CD1c-positive myeloid dendritic cell (primary cell): ENCODE results near the gene MARS1.
"Not testable (repeated sequence)": the region's sequence is repeated elsewhere in the genome, so short reads cannot be mapped to it uniquely, and the experiment has no call there.

Source experiments
- DNase-seq: peaks from one replicate; pipeline ENCODE4 v3.0.0-alpha.2; 2016; ENCODE audit errors: extremely low spot score

MARS1 gene

DNA sequence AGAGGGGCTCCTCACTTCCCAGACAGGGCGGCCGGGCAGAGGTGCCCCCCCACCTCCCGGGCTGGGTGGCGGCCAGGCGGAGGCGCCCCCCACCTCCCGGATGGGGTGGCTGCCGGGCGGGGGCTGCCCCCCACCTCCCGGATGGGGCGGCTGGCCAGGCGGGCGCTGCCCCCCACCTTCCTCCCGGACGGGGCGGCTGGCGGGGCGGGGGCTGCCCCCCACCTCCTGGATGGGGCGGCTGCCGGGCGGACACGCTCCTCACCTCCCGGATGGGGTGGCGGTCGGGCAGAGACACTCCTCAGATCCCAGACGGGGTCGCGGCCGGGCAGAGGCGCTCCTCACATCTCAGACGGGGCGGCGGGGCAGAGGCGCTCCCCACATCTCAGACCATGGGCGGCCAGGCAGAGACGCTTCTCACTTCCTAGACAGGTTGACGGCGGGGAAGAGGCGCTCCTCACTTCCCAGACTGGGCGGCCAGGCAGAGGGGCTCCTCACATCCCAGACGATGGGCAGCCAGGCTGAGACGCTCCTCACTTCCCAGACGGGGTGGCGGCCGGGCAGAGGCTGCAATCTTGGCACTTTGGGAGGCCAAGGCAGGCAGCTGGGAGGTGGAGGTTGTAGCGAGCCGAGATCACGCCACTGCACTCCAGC, 7.3 kb downstream of the MARS1 start:
- not testable (repeated sequence) for DNase-seq

DNA sequence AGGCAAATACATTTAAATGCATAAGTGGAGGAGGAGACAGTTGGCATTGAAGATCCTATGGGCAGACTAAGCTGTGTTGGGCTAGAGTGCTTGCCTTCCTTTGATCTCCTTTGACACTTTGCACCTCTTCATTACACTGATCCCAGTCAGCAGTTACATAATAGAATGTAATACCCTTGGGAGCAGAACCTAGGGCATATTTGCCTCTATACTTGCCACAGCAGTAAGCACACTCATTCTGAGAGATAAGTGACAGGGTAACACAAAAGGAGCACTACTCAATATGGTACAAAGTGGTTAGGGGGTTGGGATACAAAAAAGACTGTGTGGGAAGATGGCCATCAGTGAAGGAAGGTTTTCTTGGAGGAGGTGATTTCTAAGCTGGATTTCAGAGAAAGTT, 9.0 kb downstream of the MARS1 start:
- no peak for DNase-seq

DNA sequence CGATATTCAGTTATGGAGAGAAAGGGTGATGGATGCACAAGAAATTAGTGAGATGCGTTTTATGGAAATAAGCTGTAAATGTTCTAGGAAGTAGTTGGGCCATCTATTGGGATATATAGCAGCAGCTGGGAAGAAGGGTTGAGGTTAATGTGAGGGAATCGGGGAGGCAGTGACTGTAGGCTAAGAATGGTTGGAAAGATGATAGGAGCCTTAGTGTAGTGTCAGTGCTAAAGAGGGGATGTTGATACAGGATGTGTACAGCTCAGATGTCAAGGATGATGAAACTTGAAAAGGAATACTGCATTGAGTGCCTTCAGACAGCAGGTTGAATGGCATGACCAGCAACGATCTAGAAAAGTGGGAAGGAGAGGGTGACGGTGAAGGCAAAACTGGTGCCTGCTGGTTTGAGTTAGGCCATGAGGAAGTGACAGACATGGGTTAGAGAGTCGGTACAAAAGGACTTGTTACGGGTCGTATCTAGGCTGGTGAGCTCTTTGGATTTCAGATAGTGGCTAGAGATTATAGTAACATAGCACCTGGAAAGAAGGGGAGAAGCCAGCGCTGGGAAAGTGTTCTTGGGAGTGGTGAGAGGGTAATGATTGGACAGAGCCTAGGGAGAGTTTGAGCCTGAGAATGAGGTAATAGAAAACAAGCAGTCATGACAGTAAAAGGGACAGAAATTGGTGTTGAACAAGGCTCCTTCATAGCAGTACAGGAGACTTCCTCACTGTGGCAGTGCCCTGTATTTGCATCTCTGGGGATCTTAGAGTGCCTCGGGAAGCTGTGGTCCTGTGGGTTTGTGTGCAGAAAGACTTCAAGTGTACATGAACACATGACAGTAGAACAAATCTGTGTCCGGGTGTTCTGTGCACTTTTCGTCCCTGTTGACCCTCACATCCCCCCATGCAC, 9.6 kb downstream of the MARS1 start:
- no peak for DNase-seq

DNA sequence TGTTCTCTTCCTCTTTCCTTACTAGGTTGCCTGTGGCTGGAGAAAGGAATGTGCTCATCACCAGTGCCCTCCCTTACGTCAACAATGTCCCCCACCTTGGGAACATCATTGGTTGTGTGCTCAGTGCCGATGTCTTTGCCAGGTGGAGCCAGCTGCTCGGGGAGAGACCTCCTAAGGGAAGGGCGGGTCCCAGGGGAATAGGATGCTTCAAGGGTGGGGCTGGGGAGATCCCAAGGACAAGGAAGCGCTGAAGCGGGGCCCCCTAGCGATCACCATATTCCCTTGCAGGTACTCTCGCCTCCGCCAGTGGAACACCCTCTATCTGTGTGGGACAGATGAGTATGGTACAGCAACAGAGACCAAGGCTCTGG, 10.2 kb downstream of the MARS1 start:
- no peak for DNase-seq

DNA sequence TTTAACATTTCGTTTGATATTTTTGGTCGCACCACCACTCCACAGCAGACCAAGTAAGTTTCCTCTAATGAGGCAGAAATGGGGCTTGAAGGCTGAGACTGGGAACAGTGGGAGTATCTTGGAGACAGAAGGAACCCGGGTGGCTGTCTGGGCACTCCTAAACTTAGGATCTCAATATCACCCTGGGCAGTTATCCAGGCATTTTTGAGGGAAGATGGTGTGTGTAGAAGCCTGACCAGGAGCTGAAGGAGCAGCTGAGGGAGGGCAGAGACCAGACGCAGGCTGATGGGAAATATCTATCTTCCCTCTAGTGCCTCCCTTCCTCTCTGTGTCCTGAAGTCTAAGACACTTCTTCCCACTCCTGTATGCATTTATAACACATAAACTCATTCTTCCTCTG, 10.7 kb downstream of the MARS1 start:
- DNase-seq = no peak

DNA sequence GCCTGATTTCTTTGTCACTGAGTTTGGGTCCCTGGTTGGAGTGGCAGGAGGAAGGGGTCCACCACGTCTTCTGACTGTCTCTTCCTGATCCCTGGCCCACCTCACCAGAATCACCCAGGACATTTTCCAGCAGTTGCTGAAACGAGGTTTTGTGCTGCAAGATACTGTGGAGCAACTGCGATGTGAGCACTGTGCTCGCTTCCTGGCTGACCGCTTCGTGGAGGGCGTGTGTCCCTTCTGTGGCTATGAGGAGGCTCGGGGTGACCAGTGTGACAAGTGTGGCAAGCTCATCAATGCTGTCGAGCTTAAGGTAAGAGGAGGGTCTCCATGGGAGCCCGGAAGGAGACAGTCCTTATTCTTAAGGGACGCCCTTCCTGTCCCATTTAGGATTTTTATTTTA, 12.3 kb downstream of the MARS1 start:
- no peak for DNase-seq

DNA sequence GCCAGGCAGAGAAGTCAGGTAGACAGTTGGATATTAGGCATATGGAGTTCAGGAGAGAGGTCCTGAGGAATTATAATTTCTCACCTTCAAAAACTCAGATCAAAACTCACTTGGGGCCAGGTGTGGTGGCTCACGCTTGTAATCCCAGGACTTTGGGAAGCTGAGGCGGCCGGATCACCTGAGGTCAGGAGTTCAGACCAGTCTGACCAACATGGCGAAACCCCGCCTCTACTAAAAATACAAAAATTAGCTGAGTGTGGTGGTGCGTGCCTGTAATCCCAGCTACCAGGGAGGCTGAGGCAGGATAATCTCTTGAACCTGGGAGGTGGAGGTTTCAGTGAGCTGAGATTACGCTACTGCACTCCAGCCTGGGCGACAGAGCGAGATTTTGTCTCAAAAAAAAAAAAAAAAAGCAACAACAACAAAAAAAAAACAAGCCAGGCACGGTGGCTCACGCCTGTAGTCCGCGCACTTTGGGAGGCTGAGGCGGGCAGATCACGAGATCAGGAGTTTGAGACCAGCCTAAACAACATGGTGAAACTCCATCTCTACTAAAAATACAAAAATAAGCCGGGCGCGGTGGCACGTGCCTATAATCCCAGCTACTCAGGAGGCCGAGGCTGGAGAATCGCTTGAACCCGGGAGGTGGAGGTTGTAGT, 14.6 kb downstream of the MARS1 start:
- not testable (repeated sequence) for DNase-seq

DNA sequence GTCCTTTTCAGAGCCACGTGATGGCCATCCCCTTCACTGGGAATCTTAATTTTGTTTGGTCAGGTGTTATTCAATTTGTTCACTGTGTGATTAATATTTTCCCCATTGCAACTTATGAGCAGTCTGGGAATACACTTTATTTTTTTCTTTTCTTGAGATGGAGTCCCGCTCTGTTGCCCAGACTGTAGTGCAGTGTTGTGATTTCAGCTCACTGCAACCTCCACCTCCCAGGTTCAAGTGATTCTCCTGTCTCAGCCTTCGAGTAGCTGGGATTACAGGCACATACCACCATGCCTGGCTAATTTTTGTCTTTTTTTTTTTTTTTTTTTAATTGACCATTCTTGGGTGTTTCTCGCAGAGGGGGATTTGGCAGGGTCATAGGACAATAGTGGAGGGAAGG, 18.7 kb downstream of the MARS1 start:
- not testable (repeated sequence) for DNase-seq

DNA sequence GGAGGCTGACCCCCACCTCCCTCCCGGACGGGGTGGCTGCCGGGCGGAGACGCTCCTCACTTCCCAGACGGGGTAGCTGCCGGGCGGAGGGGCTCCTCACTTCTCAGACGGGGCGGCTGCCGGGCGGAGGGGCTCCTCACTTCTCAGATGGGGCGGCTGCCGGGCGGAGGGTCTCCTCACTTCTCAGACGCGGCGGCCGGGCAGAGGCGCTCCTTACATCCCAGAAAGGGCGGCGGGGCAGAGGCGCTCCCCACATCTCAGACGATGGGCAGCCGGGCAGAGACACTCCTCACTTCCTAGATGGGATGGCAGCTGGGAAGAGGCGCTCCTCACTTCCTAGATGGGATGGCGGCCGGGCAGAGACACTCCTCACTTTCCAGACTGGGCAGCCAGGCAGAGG, 19.9 kb downstream of the MARS1 start:
- not testable (repeated sequence) for DNase-seq

DNA sequence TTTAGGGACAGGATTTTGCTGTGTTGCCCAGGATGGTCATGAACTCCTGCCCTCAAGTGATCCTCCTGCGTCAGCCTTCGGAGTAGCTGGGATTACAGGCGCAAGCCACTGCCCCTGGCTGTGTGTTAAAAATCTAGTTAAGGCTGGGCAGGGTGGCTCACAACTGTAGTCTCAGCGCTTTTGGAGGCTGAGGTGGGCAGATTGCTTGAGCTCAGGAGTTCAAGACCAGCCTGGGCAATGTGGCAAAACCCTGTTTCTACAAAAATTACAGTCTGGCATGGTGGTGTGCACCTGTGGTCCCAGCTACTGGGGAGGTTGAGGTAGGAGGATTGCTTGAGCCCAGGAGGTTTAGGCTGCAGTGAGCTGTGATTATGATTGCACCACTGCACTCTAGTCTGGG, 23.3 kb downstream of the MARS1 start:
- DNase-seq = no peak

DNA sequence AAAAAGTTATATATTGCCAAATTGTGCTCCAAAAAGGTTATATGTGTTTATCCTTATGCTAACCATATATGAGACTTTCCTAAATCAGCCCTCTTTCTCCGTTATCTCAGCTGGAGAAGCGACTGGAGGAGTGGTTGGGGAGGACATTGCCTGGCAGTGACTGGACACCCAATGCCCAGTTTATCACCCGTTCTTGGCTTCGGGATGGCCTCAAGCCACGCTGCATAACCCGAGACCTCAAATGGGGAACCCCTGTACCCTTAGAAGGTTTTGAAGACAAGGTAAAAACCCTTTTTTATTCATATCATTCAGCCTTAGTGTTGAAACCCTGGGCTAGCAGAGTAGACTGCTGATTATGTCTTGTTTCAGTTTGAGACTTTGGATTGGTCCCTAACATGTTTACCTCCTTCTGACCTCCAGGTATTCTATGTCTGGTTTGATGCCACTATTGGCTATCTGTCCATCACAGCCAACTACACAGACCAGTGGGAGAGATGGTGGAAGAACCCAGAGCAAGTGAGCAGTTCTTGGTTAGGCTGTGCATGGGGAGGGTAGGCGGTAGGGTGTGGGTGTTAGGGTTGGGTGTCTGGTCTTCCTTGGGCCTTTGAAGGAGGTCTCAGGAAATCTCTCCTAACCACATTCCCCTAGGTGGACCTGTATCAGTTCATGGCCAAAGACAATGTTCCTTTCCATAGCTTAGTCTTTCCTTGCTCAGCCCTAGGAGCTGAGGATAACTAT, 23.9 kb downstream of the MARS1 start:
- no peak for DNase-seq

DNA sequence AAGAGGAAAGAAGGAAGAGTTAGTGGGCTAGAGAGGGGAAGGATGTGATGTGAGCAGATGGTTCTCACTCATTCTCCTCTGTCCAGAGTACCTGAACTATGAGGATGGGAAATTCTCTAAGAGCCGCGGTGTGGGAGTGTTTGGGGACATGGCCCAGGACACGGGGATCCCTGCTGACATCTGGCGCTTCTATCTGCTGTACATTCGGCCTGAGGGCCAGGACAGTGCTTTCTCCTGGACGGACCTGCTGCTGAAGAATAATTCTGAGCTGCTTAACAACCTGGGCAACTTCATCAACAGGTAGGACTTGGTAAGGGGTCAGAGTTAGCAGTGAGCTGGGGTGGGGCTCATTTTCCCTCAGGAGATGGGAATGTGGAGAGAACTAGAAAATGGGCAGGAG, 24.8 kb downstream of the MARS1 start:
- no peak for DNase-seq

DNA sequence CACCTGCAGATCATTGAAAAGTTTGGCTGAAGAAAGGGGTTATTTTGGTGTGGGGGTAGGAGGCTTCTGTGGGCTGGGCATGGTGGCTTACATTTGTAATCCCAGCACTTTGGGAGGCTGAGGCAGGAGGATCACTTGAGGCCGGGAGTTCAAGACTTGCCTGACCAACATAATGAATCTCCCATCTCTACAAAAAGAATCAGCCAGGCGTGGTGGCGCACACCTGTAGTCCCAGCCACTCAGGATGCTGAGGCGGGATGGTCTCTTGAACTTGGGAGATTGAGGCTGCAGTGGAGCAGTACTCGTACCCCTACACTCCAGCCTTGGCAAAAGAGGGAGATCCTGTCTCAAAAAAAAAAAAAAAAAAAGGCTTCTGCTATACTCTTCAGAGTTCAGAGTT, 25.4 kb downstream of the MARS1 start:
- no peak for DNase-seq

DNA sequence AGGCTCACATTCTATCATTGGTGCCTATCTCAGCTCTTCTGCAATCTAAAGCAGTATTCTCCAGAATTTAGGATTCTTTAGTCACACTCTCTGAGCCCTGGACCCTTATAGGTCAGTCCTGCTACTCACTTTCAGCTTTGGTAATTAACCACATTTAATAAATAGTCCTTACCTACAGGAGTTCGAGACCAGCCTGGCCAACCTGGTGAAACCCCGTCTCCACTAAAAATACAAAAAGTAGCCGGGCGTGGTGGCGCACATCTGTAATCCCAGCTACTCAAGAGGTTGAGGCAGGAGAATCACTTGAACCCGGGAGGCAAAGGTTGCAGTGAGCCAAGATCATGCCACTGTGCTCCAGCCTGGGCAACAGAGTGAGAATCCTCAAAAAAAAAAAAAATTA, 25.8 kb downstream of the MARS1 start:
- DNase-seq = not testable (repeated sequence)

DNA sequence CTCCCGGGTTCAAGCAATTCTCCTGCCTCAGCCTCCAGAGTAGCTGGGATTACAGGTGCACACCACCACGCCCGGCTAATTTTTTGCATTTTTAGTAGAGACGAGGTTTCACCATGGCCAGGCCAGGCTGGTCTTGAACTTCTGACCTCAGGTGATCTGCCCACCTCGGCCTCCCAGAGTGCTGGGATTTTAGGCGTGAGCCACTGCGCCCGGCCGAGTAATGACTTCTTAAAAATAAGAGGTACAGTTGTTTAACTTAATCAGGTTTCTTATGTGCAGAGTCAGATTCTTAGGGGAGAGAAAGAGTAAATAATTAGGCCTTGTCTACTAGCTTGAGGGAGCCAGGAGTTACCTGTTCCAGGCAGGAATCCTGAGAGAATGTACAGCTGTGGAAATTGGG, 26.4 kb downstream of the MARS1 start:
- not testable (repeated sequence) for DNase-seq

DNA sequence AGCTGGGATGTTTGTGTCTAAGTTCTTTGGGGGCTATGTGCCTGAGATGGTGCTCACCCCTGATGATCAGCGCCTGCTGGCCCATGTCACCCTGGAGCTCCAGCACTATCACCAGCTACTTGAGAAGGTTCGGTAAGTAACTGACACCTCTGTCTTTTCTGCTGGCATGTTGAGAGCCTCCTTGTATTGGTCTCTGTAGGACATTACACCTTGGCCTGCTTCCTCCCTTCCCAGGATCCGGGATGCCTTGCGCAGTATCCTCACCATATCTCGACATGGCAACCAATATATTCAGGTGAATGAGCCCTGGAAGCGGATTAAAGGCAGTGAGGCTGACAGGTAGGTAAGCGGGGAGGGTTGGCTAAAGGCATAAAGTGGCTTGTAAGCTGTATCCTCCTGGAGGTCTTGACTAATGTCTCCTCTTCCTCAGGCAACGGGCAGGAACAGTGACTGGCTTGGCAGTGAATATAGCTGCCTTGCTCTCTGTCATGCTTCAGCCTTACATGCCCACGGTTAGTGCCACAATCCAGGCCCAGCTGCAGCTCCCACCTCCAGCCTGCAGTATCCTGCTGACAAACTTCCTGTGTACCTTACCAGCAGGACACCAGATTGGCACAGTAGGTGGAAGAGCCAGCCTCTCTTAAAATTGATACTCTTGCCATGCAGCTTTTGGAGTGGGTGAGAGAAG, 27.0 kb downstream of the MARS1 start:
- DNase-seq = no peak

DNA sequence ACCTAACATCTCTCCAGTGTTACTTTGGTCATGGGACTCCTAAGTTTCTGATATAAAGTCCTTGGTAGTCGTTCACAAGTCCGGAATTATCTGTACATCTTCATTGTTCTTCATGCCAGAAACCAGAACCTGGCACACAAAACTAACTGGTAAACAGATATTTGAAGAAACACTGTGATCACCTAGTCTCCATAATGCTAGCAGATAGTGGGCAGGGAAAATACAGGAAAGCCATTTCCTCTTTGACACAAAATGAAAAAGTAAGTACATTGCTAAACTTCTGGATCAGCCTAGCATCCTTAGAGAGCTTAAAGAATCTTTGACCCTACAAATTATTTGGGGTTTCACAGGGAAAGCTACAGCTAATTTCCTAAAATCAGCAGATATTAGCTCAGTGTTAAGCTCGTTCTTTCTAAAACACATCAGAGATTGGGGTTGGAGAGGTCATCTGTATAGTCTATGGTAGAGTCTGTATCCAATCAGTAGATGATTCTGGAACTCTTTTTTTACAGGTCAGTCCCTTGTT, 27.6 kb downstream of the MARS1 start:
- no peak for DNase-seq

DNA sequence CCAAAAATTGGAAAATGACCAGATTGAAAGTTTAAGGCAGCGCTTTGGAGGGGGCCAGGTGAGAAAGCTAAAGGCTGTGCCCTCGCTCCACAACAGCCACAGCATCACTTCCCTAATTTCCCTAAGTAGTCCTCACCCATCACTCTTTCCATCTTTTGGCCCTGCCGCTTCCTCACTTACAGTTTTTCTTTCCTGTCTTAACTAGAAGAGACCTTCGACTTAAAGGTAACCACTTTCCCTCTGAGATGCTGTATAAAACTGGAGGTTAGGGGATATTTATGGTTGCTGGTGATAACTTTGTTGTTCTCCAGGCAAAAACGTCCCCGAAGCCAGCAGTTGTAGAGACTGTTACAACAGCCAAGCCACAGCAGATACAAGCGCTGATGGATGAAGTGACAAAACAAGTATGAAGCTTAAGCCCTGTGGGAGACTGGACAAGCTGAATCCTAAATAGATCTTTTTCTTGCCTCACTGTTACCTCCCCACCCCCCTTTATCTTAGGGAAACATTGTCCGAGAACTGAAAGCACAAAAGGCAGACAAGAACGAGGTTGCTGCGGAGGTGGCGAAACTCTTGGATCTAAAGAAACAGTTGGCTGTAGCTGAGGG, 28.2 kb downstream of the MARS1 start:
- DNase-seq = no peak

DNA sequence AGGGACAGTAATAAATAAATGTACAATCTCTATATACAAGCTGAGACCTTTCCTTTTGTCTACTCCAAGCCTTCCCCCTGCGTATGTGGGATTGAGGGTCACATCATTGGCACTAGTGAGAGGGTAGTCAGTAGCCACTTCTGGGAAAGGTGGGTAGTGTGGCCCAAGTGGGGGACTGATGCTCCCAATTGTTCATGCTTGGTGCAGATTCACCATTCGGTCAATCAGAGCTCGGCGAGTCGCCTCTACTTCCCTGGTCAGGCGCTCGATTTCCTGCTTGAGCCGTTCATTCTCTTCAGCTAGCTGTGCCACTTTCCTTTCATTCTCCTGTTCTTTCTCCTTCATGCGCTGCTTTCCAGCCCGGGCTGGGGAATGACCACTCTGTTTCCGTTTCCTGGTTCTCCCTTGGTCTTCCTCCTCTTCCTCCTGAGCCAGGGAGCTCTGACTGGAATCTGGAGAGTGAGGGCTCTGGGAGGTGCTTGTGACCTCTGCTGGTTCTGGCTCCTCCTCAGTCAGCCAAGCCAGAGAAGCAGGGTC, 28.8 kb downstream of the MARS1 start:
- DNase-seq = no peak

DNA sequence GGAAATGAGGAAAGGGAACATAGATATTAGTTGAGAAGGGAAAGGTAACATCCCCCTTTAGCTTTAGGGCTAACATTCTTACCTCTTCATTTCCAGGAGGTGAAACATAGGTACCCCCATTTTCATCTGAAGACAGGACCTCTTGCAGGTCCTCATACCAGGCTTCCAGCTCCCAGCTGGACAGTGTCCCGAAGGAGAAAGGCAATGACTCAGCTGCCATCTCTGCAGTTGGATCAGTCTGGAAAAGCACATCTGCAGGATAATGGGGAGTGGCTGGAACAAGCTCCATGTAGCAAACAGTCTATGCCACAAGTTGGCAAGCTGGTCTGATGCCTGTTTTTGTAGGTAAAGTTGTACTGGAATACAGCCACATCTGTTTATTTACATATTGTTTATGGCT, 29.3 kb downstream of the MARS1 start:
- no peak for DNase-seq

DNA sequence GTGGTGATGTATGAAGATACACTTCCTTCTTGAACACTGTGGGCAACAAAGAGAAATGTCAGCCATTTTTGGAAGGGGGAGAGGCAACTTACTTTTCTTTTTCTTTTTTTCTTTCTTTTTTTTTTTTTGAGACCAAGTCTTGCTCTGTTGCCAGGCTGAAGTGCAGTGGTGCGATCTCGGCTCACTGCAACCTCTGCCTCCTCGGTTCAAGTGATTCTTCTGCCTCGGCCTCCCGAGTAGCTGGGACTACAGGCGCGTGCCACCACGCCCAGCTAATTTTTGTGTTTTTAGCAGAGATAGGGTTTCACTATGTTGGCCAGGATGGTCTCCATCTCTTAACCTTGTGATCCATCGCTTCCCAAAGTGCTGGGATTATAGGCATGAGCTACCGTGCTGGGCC, 29.9 kb downstream of the MARS1 start:
- not testable (repeated sequence) for DNase-seq
